ENCODE data around the gene BMPR1B. TPM values are rescaled to one million over a fixed set of nuclear protein-coding genes. Genes with fewer than 3 reads are reported as not detected.

BMPR1B gene
- total and polyA plus RNA-seq, 9 of the 15 experiments (the other 6 are each of a cell fraction or from before 2014, with no cell fraction given): 0.01 TPM; not detected in 8

DNA sequence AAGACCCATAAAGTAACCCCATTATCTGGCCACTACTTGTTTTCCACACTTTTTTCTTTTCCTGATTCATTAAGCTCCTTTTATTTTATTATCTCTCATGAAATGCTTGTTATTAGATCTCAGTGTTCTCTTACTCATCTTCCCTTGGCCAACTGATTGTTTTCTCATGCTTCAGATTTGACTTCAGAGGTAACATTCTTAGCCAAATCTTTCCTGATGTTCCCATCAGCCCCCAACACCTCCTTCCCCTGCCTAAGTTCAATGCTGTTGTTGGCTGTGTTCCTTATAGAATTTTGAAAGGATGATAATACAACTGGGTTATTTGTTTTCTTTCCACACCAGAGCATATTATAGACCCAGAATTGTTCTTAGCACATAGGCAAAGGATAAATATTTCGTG lies 75.6 kb downstream of the BMPR1B start (continued):
- TF ChIP-seq CHD1 (IDR thresholded peaks at IDR 0.05; ENCODE audit: low read length): no peak
- no peak for TF ChIP-seq ZZZ3 (IDR thresholded peaks at IDR 0.05)
- no peak for TF ChIP-seq BRCA1 (IDR thresholded peaks at IDR 0.05)
- TF ChIP-seq BRCA1 (CRISPR knock-in tag; IDR thresholded peaks at IDR 0.05): no peak
- TF ChIP-seq ZNF778 (CRISPR knock-in tag; IDR thresholded peaks at IDR 0.05): no peak
- TF ChIP-seq, protein P1, sequence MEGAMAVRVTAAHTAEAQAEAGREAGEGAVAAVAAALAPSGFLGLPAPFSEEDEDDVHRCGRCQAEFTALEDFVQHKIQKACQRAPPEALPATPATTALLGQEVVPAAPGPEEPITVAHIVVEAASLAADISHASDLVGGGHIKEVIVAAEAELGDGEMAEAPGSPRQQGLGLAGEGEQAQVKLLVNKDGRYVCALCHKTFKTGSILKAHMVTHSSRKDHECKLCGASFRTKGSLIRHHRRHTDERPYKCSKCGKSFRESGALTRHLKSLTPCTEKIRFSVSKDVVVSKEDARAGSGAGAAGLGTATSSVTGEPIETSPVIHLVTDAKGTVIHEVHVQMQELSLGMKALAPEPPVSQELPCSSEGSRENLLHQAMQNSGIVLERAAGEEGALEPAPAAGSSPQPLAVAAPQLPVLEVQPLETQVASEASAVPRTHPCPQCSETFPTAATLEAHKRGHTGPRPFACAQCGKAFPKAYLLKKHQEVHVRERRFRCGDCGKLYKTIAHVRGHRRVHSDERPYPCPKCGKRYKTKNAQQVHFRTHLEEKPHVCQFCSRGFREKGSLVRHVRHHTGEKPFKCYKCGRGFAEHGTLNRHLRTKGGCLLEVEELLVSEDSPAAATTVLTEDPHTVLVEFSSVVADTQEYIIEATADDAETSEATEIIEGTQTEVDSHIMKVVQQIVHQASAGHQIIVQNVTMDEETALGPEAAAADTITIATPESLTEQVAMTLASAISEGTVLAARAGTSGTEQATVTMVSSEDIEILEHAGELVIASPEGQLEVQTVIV (CRISPR knock-in tag; IDR thresholded peaks at IDR 0.05; ENCODE audit: borderline replicate concordance): no peak
- TF ChIP-seq KLF13 (tag; IDR thresholded peaks at IDR 0.05; ENCODE audit: borderline replicate concordance, low read depth): no peak
- TF ChIP-seq ESRRB (CRISPR knock-in tag; IDR thresholded peaks at IDR 0.05; ENCODE audit: borderline replicate concordance): no peak

DNA sequence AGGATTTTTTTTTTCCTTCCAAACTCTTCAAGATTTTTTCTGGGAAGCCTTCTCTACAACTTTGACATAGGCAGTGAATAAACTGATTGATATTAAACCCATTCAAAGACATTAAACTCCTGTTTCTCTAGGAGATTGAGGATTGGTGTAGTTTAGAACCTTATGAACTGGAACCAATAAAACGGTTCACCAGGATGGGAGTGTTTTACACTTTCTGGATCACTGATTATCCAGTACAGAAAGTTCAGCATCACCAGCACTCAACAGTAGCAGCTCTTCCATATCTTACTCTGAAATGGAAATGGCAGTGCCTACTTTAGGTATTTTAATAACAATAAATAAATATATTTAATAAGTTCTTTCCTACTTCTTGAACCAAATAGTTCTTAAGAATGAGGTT lies 76.7 kb downstream of the BMPR1B start:
- Histone ChIP-seq H3K27ac (ENCODE audit: extremely low read depth, low read depth, low read length) (no peak overlapping the region), H3K9me1 (ENCODE audit: control insufficient read depth, insufficient read depth, low read length) (no peaks in the 10 kb centered on the region), H3K4me1 (replicated peaks in 1 of 2; ENCODE audit: control insufficient read depth in 2 of 2, insufficient read depth in 2 of 2, low read length in 2 of 2) (no peaks in the 10 kb centered on the region), H3K4me2 (ENCODE audit: insufficient read depth, low read length) (no peak overlapping the region), H3K36me3 (ENCODE audit: control insufficient read depth, insufficient read depth, low read length) (no peaks in the 10 kb centered on the region), H4K20me1 (replicated peaks; ENCODE audit: control insufficient read depth, insufficient read depth, low read length) (no peaks in the 10 kb centered on the region), H3K9ac (ENCODE audit: insufficient read depth in 1 of 2, low read depth in 2 of 2, low read length in 2 of 2) (no peak overlapping the region), H3K4me3 (no peak overlapping the region), H3K27me3 (ENCODE audit: control insufficient read depth in 2 of 2, insufficient read depth in 2 of 2, low read length in 2 of 2) (no peaks in the 10 kb centered on the region), H3K9me3 (replicated peaks; ENCODE audit: control insufficient read depth, insufficient read depth, low read depth, low read length) (no peaks in the 10 kb centered on the region), H2AFZ (ENCODE audit: low read depth, low read length) (no peak overlapping the region), H3K79me2 (ENCODE audit: control insufficient read depth, insufficient read depth, low read length) (no peaks in the 10 kb centered on the region)
- ChIA-PET POLR2A (no interaction called here), CTCF (ENCODE audit: low intra/inter-chr PET ratio) (no interaction called here)
- TF ChIP-seq, protein P2, sequence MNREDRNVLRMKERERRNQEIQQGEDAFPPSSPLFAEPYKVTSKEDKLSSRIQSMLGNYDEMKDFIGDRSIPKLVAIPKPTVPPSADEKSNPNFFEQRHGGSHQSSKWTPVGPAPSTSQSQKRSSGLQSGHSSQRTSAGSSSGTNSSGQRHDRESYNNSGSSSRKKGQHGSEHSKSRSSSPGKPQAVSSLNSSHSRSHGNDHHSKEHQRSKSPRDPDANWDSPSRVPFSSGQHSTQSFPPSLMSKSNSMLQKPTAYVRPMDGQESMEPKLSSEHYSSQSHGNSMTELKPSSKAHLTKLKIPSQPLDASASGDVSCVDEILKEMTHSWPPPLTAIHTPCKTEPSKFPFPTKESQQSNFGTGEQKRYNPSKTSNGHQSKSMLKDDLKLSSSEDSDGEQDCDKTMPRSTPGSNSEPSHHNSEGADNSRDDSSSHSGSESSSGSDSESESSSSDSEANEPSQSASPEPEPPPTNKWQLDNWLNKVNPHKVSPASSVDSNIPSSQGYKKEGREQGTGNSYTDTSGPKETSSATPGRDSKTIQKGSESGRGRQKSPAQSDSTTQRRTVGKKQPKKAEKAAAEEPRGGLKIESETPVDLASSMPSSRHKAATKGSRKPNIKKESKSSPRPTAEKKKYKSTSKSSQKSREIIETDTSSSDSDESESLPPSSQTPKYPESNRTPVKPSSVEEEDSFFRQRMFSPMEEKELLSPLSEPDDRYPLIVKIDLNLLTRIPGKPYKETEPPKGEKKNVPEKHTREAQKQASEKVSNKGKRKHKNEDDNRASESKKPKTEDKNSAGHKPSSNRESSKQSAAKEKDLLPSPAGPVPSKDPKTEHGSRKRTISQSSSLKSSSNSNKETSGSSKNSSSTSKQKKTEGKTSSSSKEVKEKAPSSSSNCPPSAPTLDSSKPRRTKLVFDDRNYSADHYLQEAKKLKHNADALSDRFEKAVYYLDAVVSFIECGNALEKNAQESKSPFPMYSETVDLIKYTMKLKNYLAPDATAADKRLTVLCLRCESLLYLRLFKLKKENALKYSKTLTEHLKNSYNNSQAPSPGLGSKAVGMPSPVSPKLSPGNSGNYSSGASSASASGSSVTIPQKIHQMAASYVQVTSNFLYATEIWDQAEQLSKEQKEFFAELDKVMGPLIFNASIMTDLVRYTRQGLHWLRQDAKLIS (CRISPR knock-in tag; IDR thresholded peaks at IDR 0.05): no peak
- TF ChIP-seq SMARCB1 (IDR thresholded peaks at IDR 0.05; ENCODE audit: insufficient read length, low read depth): no peak
- TF ChIP-seq, protein P3, sequence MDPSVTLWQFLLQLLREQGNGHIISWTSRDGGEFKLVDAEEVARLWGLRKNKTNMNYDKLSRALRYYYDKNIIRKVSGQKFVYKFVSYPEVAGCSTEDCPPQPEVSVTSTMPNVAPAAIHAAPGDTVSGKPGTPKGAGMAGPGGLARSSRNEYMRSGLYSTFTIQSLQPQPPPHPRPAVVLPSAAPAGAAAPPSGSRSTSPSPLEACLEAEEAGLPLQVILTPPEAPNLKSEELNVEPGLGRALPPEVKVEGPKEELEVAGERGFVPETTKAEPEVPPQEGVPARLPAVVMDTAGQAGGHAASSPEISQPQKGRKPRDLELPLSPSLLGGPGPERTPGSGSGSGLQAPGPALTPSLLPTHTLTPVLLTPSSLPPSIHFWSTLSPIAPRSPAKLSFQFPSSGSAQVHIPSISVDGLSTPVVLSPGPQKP (CRISPR knock-in tag; IDR thresholded peaks at IDR 0.05): no peak
- no peak for TF ChIP-seq POLR2A (conservative IDR thresholded peaks at IDR 0.05)
- no peak for TF ChIP-seq NR2C2 (CRISPR knock-in tag; IDR thresholded peaks at IDR 0.05)
- no peak for TF ChIP-seq NR2C2 (tag; IDR thresholded peaks at IDR 0.05)
- TF ChIP-seq RNF2 (IDR thresholded peaks at IDR 0.05): no peak
- in situ Hi-C loops (cut with MboI): no loop called here
- DNase-seq (ENCODE audit: extremely low read depth in 1 of 4, low spot score in 3 of 4) (no peak), FAIRE-seq (no peak), ATAC-seq (no peak)
- intact Hi-C loops (cut with micrococcal nuclease): no loop called here
- no TSS peak for BruUV-seq (replicated peaks)
- WGBS (ENCODE audit: insufficient coverage, low coverage, missing lambda C conversion rate): 0% methylated on average over 1 of the region's 1 CpG
